Epidermal melanocyte (primary cell): ENCODE data around the gene ATG10.
A peak's percentile ranks its signal among the peaks of the same experiment; 100 is the strongest.

Experiments used
- DNase-seq: peaks from one replicate; pipeline ENCODE4 v3.0.0; 2011; ENCODE audit warnings: low spot score; ENCODE audit not compliant: insufficient read length

The ATG10 gene

GRCh38 chr5:82274343-82275211 is 302.8 kb downstream of the ATG10 start:
- DNase-seq, result no peak

- DNase-seq, result no peak
These were observed 303.4 kb downstream of the ATG10 start for GRCh38 chr5:82275216-82275664.

- DNase-seq, result no peak
These were observed 305.2 kb downstream of the ATG10 start for GRCh38 chr5:82276800-82277612.

- DNase-seq, result no peak
These were observed 305.8 kb downstream of the ATG10 start for GRCh38 chr5:82277613-82277986.

- peak; percentile 70 for DNase-seq
These were observed 306.3 kb downstream of the ATG10 start, which contains the start of gene RPS23 for GRCh38 chr5:82277987-82278710. Gene RPS23, minus strand, starts transcription at chr5:82278354. Its CDS starts 31 bp downstream, at chr5:82278323.

GRCh38 chr5:82278711-82279370 is 307.0 kb downstream of the ATG10 start:
- no peak for DNase-seq

GRCh38 chr5:82283893-82284292 is 312.1 kb downstream of the ATG10 start:
- DNase-seq, result no peak

GRCh38 chr5:82285206-82285605 is 313.4 kb downstream of the ATG10 start:
- no peak for DNase-seq

GRCh38 chr5:82287625-82288024 is 315.8 kb downstream of the ATG10 start:
- DNase-seq, result no peak

GRCh38 chr5:82290005-82290404 is 318.2 kb downstream of the ATG10 start:
- DNase-seq, result no peak

- no peak for DNase-seq
These were observed 319.1 kb downstream of the ATG10 start for GRCh38 chr5:82290908-82291307.

GRCh38 chr5:82291420-82291819 is 319.6 kb downstream of the ATG10 start:
- no peak for DNase-seq

- no peak for DNase-seq
These were observed 323.3 kb downstream of the ATG10 start for GRCh38 chr5:82295144-82295543.

GRCh38 chr5:82295959-82296531 is 324.2 kb downstream of the ATG10 start:
- no peak for DNase-seq

- DNase-seq, result no peak
These were observed 325.1 kb downstream of the ATG10 start for GRCh38 chr5:82296929-82297328.

GRCh38 chr5:82297711-82298110 is 325.9 kb downstream of the ATG10 start:
- no peak for DNase-seq

- DNase-seq, result no peak
These were observed 326.8 kb downstream of the ATG10 start for GRCh38 chr5:82298668-82299067.

- DNase-seq, result no peak
These were observed 329.4 kb downstream of the ATG10 start for GRCh38 chr5:82301190-82301589.
